ENCODE data around the gene PMEPA1. TPM values are rescaled to one million over a fixed set of nuclear protein-coding genes. Genes with fewer than 3 reads are reported as not detected.

Gene PMEPA1
- total and polyA plus RNA-seq, 4 donors: 0.61 to 1.5 (median 1.1) TPM

DNA sequence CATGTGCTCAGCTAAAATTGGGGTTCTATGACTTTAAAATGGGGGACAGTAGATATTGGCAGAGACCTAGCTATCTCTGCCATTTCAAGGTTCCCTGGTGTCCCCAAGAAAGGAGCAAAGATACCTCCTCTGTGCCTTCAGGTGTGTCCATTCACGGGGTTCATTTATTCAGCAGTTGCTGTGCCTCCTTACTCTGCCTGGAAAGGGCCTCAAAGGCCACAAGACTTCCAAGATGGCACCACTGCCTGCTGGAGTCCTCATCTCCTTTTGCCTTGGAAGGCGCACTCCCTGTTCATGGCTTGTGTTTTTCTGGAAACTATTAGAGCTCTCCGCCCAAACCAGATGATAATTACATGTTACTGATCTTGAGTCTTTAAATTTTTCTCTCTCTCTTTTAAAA is 85.7 kb downstream of the PMEPA1 start:
- H3K27me3 ChIP-seq (ENCODE audit: control insufficient read depth in 4 of 4, insufficient read depth in 4 of 4, low read length in 3 of 4): no peaks in the 10 kb centered on the region
- peaks cover 0 to 12% (median 7%) of the 10 kb centered on the region in 4 donors for H3K9me3 ChIP-seq (ENCODE audit: control insufficient read depth in 4 of 4, low read length in 3 of 4)
- no peak overlapping the region for H3K4me3 ChIP-seq (ENCODE audit: low read depth in 1 of 3, low read length in 3 of 3)
- no peak for DNase-seq (ENCODE audit: low spot score)
- no peak overlapping the region for H3K9ac ChIP-seq (ENCODE audit: low read depth in 1 of 2, low read length in 2 of 2)
- TF ChIP-seq YY1 (IDR thresholded peaks at IDR 0.05) (no peak), FOXA1 (IDR thresholded peaks at IDR 0.05) (no peak), HNF4G (IDR thresholded peaks at IDR 0.05) (no peak), NR2F2 (IDR thresholded peaks at IDR 0.05) (no peak)
- TF ChIP-seq, protein P1, sequence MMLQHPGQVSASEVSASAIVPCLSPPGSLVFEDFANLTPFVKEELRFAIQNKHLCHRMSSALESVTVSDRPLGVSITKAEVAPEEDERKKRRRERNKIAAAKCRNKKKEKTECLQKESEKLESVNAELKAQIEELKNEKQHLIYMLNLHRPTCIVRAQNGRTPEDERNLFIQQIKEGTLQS (IDR thresholded peaks at IDR 0.05): no peak
- H3K27ac ChIP-seq (ENCODE audit: low read depth in 1 of 2, low read length in 2 of 2): no peak overlapping the region
- no peaks in the 10 kb centered on the region for H3K36me3 ChIP-seq (ENCODE audit: control insufficient read depth in 4 of 4, insufficient read depth in 3 of 4, low read depth in 1 of 4, low read length in 3 of 4)
- peaks cover 0 to 2% (median 0%) of the 10 kb centered on the region in 4 donors for H3K4me1 ChIP-seq (ENCODE audit: control insufficient read depth in 4 of 4, insufficient read depth in 4 of 4, low read length in 3 of 4)
- WGBS: 90% methylated on average over 3 of the region's 3 CpGs

DNA sequence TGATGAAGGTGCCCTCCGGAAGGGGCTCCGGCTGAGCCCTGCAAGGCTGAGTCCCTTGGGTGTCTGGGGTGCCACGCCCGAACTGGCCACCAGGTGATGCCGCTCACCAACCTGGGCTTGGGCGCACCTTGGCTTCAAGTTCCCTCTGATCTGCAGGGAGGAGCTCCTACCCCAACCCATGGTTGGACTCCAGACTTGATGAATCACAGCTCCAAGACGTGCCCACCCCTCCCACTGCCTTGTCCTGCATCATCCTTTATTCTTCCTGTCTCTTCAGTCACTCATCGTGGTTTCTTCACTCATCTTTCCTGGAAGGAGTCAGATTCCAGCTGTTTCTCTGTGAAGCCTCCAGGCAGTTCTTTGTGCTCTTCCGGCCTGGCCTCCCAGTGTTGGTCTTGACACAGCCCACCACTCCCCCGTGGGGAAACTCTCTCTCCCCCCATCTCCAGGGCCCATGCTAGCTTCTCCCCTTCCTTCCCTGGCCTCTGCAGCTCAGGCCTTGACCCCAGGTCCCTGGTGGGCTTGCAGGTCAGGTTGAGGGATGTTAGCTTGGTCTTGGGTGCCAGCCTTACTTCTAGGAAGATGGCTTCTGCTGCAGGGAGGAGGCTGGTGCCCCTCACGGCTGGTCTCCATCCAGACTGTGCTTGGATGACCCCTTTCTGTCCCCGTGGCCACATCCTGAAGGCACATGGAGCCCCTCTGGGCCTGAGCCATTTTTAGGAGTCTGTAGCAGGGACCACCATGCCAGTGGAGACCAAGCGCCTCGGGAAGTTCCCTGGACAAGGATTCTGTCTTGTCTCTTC is 87.0 kb downstream of the PMEPA1 start:
- peaks cover 0 to 12% (median 7%) of the 10 kb centered on the region in 4 donors for H3K9me3 ChIP-seq (ENCODE audit: control insufficient read depth in 4 of 4, low read length in 3 of 4)
- WGBS: 46% methylated on average over 14 of the region's 14 CpGs
- no peak overlapping the region for H3K27ac ChIP-seq (ENCODE audit: low read depth in 1 of 2, low read length in 2 of 2)
- DNase-seq (ENCODE audit: low spot score): peak; percentile 45
- TF ChIP-seq, protein P2, sequence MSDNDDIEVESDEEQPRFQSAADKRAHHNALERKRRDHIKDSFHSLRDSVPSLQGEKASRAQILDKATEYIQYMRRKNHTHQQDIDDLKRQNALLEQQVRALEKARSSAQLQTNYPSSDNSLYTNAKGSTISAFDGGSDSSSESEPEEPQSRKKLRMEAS (IDR thresholded peaks at IDR 0.05): no peak
- TF ChIP-seq, protein P1 (IDR thresholded peaks at IDR 0.05): no peak
- TF ChIP-seq JUND (IDR thresholded peaks at IDR 0.05) (no peak), HNF4G (IDR thresholded peaks at IDR 0.05) (no peak), FOXA1 (IDR thresholded peaks at IDR 0.05) (no peak), RAD21 (IDR thresholded peaks at IDR 0.05) (peak; percentile 77 to 80), RXRA (IDR thresholded peaks at IDR 0.05) (no peak)
- TF ChIP-seq, protein P3, sequence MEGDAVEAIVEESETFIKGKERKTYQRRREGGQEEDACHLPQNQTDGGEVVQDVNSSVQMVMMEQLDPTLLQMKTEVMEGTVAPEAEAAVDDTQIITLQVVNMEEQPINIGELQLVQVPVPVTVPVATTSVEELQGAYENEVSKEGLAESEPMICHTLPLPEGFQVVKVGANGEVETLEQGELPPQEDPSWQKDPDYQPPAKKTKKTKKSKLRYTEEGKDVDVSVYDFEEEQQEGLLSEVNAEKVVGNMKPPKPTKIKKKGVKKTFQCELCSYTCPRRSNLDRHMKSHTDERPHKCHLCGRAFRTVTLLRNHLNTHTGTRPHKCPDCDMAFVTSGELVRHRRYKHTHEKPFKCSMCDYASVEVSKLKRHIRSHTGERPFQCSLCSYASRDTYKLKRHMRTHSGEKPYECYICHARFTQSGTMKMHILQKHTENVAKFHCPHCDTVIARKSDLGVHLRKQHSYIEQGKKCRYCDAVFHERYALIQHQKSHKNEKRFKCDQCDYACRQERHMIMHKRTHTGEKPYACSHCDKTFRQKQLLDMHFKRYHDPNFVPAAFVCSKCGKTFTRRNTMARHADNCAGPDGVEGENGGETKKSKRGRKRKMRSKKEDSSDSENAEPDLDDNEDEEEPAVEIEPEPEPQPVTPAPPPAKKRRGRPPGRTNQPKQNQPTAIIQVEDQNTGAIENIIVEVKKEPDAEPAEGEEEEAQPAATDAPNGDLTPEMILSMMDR (IDR thresholded peaks at IDR 0.05; ENCODE audit: low read depth, low read length, missing input control): peak; percentile 77
- no peak overlapping the region for H3K9ac ChIP-seq (ENCODE audit: low read depth in 1 of 2, low read length in 2 of 2)
- peaks cover 0 to 2% (median 0%) of the 10 kb centered on the region in 4 donors for H3K4me1 ChIP-seq (ENCODE audit: control insufficient read depth in 4 of 4, insufficient read depth in 4 of 4, low read length in 3 of 4)
- H3K4me3 ChIP-seq (ENCODE audit: low read depth in 1 of 3, low read length in 3 of 3): no peak overlapping the region
- H3K36me3 ChIP-seq (ENCODE audit: control insufficient read depth in 4 of 4, insufficient read depth in 3 of 4, low read depth in 1 of 4, low read length in 3 of 4): no peaks in the 10 kb centered on the region
- H3K27me3 ChIP-seq (ENCODE audit: control insufficient read depth in 4 of 4, insufficient read depth in 4 of 4, low read length in 3 of 4): no peaks in the 10 kb centered on the region

DNA sequence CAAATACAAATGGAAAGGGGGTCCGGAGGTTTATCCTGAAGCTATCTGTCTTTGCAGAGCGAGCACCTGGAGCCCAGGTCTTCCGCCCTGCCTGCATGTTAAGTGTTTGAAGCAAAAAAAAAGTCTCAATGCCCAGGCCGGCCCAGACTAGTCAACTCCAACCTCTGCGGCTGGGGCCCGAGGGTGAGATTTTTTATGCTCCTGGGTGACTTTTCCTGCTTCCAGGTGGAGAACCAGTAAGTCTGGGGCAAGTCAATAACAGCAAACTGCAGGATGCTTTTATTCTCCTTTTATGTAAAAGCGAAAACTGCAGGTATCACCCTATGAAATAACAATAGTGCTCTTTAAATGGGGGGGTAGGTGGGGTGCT is 87.6 kb downstream of the PMEPA1 start:
- no peak overlapping the region for H3K27ac ChIP-seq (ENCODE audit: low read depth in 1 of 2, low read length in 2 of 2)
- no peaks in the 10 kb centered on the region for H3K4me1 ChIP-seq (ENCODE audit: control insufficient read depth in 4 of 4, insufficient read depth in 4 of 4, low read length in 3 of 4)
- no peaks in the 10 kb centered on the region for H3K27me3 ChIP-seq (ENCODE audit: control insufficient read depth in 4 of 4, insufficient read depth in 4 of 4, low read length in 3 of 4)
- no peak overlapping the region for H3K4me3 ChIP-seq (ENCODE audit: low read depth in 1 of 3, low read length in 3 of 3)
- H3K9me3 ChIP-seq (ENCODE audit: control insufficient read depth in 4 of 4, low read length in 3 of 4): peaks cover 0 to 12% (median 7%) of the 10 kb centered on the region in 4 donors
- WGBS: 64% methylated on average over 7 of the region's 7 CpGs
- no peak overlapping the region for H3K9ac ChIP-seq (ENCODE audit: low read depth in 1 of 2, low read length in 2 of 2)
- no peak for DNase-seq (ENCODE audit: low spot score)
- H3K36me3 ChIP-seq (ENCODE audit: control insufficient read depth in 4 of 4, insufficient read depth in 3 of 4, low read depth in 1 of 4, low read length in 3 of 4): no peaks in the 10 kb centered on the region
- TF ChIP-seq RXRA (IDR thresholded peaks at IDR 0.05) (no peak), HNF4A (conservative IDR thresholded peaks at IDR 0.05) (no peak), YY1 (IDR thresholded peaks at IDR 0.05) (no peak), FOXA2 (IDR thresholded peaks at IDR 0.05) (no peak), NR2F2 (IDR thresholded peaks at IDR 0.05) (no peak), JUND (IDR thresholded peaks at IDR 0.05) (no peak), TAF1 (conservative IDR thresholded peaks at IDR 0.05) (no peak), EGR1 (IDR thresholded peaks at IDR 0.05; ENCODE audit: low read depth in 2 of 2) (no peak), RAD21 (IDR thresholded peaks at IDR 0.05) (no peak), HNF4G (IDR thresholded peaks at IDR 0.05) (no peak)
- TF ChIP-seq, protein P1 (IDR thresholded peaks at IDR 0.05): no peak
- TF ChIP-seq, protein P3 (IDR thresholded peaks at IDR 0.05; ENCODE audit: low read depth, low read length, missing input control): no peak
- TF ChIP-seq, protein P4, sequence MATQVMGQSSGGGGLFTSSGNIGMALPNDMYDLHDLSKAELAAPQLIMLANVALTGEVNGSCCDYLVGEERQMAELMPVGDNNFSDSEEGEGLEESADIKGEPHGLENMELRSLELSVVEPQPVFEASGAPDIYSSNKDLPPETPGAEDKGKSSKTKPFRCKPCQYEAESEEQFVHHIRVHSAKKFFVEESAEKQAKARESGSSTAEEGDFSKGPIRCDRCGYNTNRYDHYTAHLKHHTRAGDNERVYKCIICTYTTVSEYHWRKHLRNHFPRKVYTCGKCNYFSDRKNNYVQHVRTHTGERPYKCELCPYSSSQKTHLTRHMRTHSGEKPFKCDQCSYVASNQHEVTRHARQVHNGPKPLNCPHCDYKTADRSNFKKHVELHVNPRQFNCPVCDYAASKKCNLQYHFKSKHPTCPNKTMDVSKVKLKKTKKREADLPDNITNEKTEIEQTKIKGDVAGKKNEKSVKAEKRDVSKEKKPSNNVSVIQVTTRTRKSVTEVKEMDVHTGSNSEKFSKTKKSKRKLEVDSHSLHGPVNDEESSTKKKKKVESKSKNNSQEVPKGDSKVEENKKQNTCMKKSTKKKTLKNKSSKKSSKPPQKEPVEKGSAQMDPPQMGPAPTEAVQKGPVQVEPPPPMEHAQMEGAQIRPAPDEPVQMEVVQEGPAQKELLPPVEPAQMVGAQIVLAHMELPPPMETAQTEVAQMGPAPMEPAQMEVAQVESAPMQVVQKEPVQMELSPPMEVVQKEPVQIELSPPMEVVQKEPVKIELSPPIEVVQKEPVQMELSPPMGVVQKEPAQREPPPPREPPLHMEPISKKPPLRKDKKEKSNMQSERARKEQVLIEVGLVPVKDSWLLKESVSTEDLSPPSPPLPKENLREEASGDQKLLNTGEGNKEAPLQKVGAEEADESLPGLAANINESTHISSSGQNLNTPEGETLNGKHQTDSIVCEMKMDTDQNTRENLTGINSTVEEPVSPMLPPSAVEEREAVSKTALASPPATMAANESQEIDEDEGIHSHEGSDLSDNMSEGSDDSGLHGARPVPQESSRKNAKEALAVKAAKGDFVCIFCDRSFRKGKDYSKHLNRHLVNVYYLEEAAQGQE (IDR thresholded peaks at IDR 0.05): no peak
